HepG2 (cell line): Measurements from ENCODE around the gene MBD2.

ENCODE experiments used
- ARID2 ChIP-seq: sonication (generic); formaldehyde crosslinking; IDR thresholded peaks from 2 replicates; pipeline ENCODE4 v1.8.1; 2022; ENCODE audit warnings: mild to moderate bottlenecking, missing genetic modification reagents, borderline replicate concordance
- BHLHE40 ChIP-seq: IDR thresholded peaks from 2 replicates; pipeline ENCODE4 v1.6.1; 2011; ENCODE audit warnings: low read length, improper control_type of control experiment
- CBFB ChIP-seq: sonication (generic); formaldehyde crosslinking; IDR thresholded peaks from 2 replicates; pipeline ENCODE4 v1.4.0; 2020; ENCODE audit warnings: missing genetic modification reagents
- KAT8 ChIP-seq: IDR thresholded peaks from 2 replicates; pipeline ENCODE4 v1.6.1; 2016; ENCODE audit warnings: missing genetic modification reagents, missing compliant biosample characterization
- POLR2G ChIP-seq: fragments of 200-400 bp; formaldehyde crosslinking; IDR thresholded peaks from 2 replicates; pipeline ENCODE4 v1.6.1; 2018; ENCODE audit warnings: mild to moderate bottlenecking, low read depth, low read length, moderate library complexity
- TBP ChIP-seq: sonication (generic); formaldehyde crosslinking; IDR thresholded peaks from 2 replicates; pipeline ENCODE4 v1.5.0; 2020; ENCODE audit warnings: missing genetic modification reagents
- ZNF329 ChIP-seq: sonication (generic); formaldehyde crosslinking; IDR thresholded peaks from 2 replicates; pipeline ENCODE4 v1.9.0; 2021; ENCODE audit warnings: low read depth, mild to moderate bottlenecking, missing genetic modification reagents
- ZNF598 ChIP-seq: sonication (generic); formaldehyde crosslinking; IDR thresholded peaks from 2 replicates; pipeline ENCODE4 v1.5.1; 2020; ENCODE audit warnings: mild to moderate bottlenecking, missing genetic modification reagents, borderline replicate concordance
- TF ChIP-seq, protein P1 (sequence below): sonication (generic); formaldehyde crosslinking; conservative IDR thresholded peaks from 2 replicates; pipeline ENCODE4 v1.4.0; 2020; ENCODE audit warnings: missing genetic modification reagents
- TF ChIP-seq, protein P2 (sequence below): sonication (generic); formaldehyde crosslinking; IDR thresholded peaks from 2 replicates; pipeline ENCODE4 v1.4.0; 2020; ENCODE audit warnings: missing genetic modification reagents, mild to moderate bottlenecking, borderline replicate concordance
- TF ChIP-seq, protein P3 (sequence below): sonication (generic); formaldehyde crosslinking; IDR thresholded peaks from 2 replicates; pipeline ENCODE4 v1.4.0; 2020; ENCODE audit warnings: missing genetic modification reagents, borderline replicate concordance
- TF ChIP-seq, protein P4 (sequence below): sonication (generic); formaldehyde crosslinking; IDR thresholded peaks from 2 replicates; pipeline ENCODE4 v1.8.1; 2022; ENCODE audit warnings: low read depth, mild to moderate bottlenecking, missing genetic modification reagents

DNA sequence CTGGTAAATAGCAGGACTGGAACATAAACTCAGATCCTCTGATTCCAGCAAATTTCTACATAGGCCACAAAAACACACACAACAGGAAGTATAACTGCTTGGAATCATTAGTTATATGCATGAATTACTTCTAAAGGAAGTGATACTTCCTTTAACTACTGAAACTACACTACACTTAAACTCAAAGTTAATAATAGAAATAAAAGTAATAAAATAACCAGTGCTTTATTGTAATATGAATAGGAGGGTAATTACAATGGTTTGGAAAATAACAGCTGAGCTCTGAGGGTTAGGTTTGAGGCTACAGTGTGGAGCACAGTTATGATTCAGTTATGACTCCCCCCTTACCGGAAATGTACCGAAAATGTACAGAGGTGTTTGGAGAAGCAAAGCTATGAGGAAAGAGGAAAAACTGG lies 26.4 kb upstream of the MBD2 start:
- TF ChIP-seq KAT8 (CRISPR knock-in tag) (no peak), ARID2 (CRISPR knock-in tag) (no peak), TBP (no peak), BHLHE40 (no peak), ZNF598 (CRISPR knock-in tag) (no peak), POLR2G (no peak), CBFB (CRISPR knock-in tag) (no peak), ZNF329 (no peak)
- TF ChIP-seq, protein P1, sequence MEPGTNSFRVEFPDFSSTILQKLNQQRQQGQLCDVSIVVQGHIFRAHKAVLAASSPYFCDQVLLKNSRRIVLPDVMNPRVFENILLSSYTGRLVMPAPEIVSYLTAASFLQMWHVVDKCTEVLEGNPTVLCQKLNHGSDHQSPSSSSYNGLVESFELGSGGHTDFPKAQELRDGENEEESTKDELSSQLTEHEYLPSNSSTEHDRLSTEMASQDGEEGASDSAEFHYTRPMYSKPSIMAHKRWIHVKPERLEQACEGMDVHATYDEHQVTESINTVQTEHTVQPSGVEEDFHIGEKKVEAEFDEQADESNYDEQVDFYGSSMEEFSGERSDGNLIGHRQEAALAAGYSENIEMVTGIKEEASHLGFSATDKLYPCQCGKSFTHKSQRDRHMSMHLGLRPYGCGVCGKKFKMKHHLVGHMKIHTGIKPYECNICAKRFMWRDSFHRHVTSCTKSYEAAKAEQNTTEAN: no peak
- TF ChIP-seq, protein P2, sequence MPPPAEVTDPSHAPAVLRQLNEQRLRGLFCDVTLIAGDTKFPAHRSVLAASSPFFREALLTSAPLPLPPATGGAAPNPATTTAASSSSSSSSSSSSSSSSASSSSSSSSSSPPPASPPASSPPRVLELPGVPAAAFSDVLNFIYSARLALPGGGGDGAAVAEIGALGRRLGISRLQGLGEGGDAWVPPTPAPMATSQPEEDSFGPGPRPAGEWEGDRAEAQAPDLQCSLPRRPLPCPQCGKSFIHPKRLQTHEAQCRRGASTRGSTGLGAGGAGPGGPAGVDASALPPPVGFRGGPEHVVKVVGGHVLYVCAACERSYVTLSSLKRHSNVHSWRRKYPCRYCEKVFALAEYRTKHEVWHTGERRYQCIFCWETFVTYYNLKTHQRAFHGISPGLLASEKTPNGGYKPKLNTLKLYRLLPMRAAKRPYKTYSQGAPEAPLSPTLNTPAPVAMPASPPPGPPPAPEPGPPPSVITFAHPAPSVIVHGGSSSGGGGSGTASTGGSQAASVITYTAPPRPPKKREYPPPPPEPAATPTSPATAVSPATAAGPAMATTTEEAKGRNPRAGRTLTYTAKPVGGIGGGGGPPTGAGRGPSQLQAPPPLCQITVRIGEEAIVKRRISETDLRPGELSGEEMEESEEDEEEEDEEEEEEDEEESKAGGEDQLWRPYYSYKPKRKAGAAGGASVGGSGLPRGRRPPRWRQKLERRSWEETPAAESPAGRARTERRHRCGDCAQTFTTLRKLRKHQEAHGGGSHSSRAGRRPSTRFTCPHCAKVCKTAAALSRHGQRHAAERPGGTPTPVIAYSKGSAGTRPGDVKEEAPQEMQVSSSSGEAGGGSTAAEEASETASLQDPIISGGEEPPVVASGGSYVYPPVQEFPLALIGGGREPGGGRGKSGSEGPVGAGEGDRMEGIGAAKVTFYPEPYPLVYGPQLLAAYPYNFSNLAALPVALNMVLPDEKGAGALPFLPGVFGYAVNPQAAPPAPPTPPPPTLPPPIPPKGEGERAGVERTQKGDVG (CRISPR knock-in tag): no peak
- TF ChIP-seq, protein P3, sequence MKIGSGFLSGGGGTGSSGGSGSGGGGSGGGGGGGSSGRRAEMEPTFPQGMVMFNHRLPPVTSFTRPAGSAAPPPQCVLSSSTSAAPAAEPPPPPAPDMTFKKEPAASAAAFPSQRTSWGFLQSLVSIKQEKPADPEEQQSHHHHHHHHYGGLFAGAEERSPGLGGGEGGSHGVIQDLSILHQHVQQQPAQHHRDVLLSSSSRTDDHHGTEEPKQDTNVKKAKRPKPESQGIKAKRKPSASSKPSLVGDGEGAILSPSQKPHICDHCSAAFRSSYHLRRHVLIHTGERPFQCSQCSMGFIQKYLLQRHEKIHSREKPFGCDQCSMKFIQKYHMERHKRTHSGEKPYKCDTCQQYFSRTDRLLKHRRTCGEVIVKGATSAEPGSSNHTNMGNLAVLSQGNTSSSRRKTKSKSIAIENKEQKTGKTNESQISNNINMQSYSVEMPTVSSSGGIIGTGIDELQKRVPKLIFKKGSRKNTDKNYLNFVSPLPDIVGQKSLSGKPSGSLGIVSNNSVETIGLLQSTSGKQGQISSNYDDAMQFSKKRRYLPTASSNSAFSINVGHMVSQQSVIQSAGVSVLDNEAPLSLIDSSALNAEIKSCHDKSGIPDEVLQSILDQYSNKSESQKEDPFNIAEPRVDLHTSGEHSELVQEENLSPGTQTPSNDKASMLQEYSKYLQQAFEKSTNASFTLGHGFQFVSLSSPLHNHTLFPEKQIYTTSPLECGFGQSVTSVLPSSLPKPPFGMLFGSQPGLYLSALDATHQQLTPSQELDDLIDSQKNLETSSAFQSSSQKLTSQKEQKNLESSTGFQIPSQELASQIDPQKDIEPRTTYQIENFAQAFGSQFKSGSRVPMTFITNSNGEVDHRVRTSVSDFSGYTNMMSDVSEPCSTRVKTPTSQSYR (CRISPR knock-in tag): no peak
- TF ChIP-seq, protein P4, sequence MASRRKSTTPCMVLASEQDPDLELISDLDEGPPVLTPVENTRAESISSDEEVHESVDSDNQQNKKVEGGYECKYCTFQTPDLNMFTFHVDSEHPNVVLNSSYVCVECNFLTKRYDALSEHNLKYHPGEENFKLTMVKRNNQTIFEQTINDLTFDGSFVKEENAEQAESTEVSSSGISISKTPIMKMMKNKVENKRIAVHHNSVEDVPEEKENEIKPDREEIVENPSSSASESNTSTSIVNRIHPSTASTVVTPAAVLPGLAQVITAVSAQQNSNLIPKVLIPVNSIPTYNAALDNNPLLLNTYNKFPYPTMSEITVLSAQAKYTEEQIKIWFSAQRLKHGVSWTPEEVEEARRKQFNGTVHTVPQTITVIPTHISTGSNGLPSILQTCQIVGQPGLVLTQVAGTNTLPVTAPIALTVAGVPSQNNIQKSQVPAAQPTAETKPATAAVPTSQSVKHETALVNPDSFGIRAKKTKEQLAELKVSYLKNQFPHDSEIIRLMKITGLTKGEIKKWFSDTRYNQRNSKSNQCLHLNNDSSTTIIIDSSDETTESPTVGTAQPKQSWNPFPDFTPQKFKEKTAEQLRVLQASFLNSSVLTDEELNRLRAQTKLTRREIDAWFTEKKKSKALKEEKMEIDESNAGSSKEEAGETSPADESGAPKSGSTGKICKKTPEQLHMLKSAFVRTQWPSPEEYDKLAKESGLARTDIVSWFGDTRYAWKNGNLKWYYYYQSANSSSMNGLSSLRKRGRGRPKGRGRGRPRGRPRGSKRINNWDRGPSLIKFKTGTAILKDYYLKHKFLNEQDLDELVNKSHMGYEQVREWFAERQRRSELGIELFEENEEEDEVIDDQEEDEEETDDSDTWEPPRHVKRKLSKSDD (CRISPR knock-in tag): no peak
